ENCODE data around the gene PRUNE1.

PRUNE1 gene

GRCh38 chr1:151007853-151008243, 401 bp upstream of the PRUNE1 start:
- no peak for DNase-seq

GRCh38 chr1:151009206-151009587, 948 bp downstream of the PRUNE1 start:
- no peak for DNase-seq

GRCh38 chr1:151009674-151010345, 1.6 kb downstream of the PRUNE1 start:
- no peak for DNase-seq

GRCh38 chr1:151010346-151010726, 2.1 kb downstream of the PRUNE1 start:
- DNase-seq: no peak

GRCh38 chr1:151011154-151011850, 3.1 kb downstream of the PRUNE1 start:
- no peak for DNase-seq

GRCh38 chr1:151012684-151013471, 4.6 kb downstream of the PRUNE1 start:
- no peak for DNase-seq

GRCh38 chr1:151013518-151013917, 5.3 kb downstream of the PRUNE1 start:
- no peak for DNase-seq

GRCh38 chr1:151024540-151025146, 16.4 kb downstream of the PRUNE1 start:
- DNase-seq: peak; percentile 88 to 90

- DNase-seq: no peak
Observed at GRCh38 chr1:151026460-151026859, 18.2 kb downstream of the PRUNE1 start.

- DNase-seq: no peak
Observed at GRCh38 chr1:151032164-151032563, 23.9 kb downstream of the PRUNE1 start.

GRCh38 chr1:151035167-151035566, 26.9 kb downstream of the PRUNE1 start:
- DNase-seq: no peak

- DNase-seq: no peak
Observed at GRCh38 chr1:151036356-151036755, 28.1 kb downstream of the PRUNE1 start, which contains the start of gene BNIPL. BNIPL (plus strand) TSS chr1:151036586; CDS start chr1:151036726, 140 bp downstream.

GRCh38 chr1:151037032-151037431, 28.8 kb downstream of the PRUNE1 start:
- no peak for DNase-seq

GRCh38 chr1:151039521-151039920, 31.3 kb downstream of the PRUNE1 start:
- DNase-seq: no peak

- DNase-seq: peak in 1 of 2 donors; percentile 33
Observed at GRCh38 chr1:151043163-151043562, 34.9 kb downstream of the PRUNE1 start.

GRCh38 chr1:151047591-151047924, 39.3 kb downstream of the PRUNE1 start, which contains the start of gene C1orf56:
C1orf56 (plus strand) TSS chr1:151047751; CDS start chr1:151047848, 97 bp downstream.
- DNase-seq: peak; percentile 61 to 66

GRCh38 chr1:151047925-151048644, 39.8 kb downstream of the PRUNE1 start:
- DNase-seq: peak; percentile 68 to 70

GRCh38 chr1:151048645-151049032, 40.4 kb downstream of the PRUNE1 start:
- DNase-seq: no peak

- peak in 1 of 2 donors; percentile 28 for DNase-seq
Observed at GRCh38 chr1:151049458-151049857, 41.2 kb downstream of the PRUNE1 start.

- no peak for DNase-seq
Observed at GRCh38 chr1:151050051-151050688, 41.9 kb downstream of the PRUNE1 start.

GRCh38 chr1:151051356-151052009, 43.2 kb downstream of the PRUNE1 start:
- no peak for DNase-seq

Data from CD4-positive, alpha-beta T cell treated with Interleukin-4 for 1 hour (primary cell).